Ishikawa (cell line): ENCODE data around the gene GRIA3.

ENCODE experiments used
- CEBPB ChIP-seq: IDR thresholded peaks from 2 replicates; pipeline ENCODE4 v1.6.1; 2012
- CREB1 ChIP-seq: IDR thresholded peaks from 2 replicates; pipeline ENCODE4 v1.6.1; 2012; ENCODE audit warnings: low read depth
- EGR1 ChIP-seq: IDR thresholded peaks from 2 replicates; pipeline ENCODE4 v1.6.1; 2012
- EP300 ChIP-seq: IDR thresholded peaks from 2 replicates; pipeline ENCODE4 v1.6.1; 2012; ENCODE audit warnings: borderline replicate concordance
- FOXM1 ChIP-seq: IDR thresholded peaks from 2 replicates; pipeline ENCODE4 v1.6.1; 2012; ENCODE audit warnings: low read depth, borderline replicate concordance
- MAX ChIP-seq: IDR thresholded peaks from 2 replicates; pipeline ENCODE4 v1.6.1; 2012
- NFIC ChIP-seq: IDR thresholded peaks from 2 replicates; pipeline ENCODE4 v1.6.1; 2012
- RAD21 ChIP-seq: IDR thresholded peaks from 2 replicates; pipeline ENCODE4 v1.6.1; 2012; ENCODE audit warnings: low read depth
- REST ChIP-seq: IDR thresholded peaks from 2 replicates; pipeline ENCODE4 v1.6.1; 2012; ENCODE audit warnings: low read depth, mild to moderate bottlenecking
- TAF1 ChIP-seq: IDR thresholded peaks from 2 replicates; pipeline ENCODE4 v1.6.1; 2012; ENCODE audit warnings: low read depth, mild to moderate bottlenecking
- TCF12 ChIP-seq: IDR thresholded peaks from 2 replicates; pipeline ENCODE4 v1.6.1; 2012; ENCODE audit warnings: low read depth
- TEAD4 ChIP-seq: IDR thresholded peaks from 2 replicates; pipeline ENCODE4 v1.6.1; 2012
- YY1 ChIP-seq: IDR thresholded peaks from 2 replicates; pipeline ENCODE4 v1.6.1; 2012; ENCODE audit warnings: low read depth
- ZBTB7A ChIP-seq: IDR thresholded peaks from 2 replicates; pipeline ENCODE4 v1.6.1; 2012; ENCODE audit warnings: low read depth
- TF ChIP-seq, protein P1 (sequence below): IDR thresholded peaks from 2 replicates; pipeline ENCODE4 v1.6.1; 2012

The GRIA3 gene

DNA sequence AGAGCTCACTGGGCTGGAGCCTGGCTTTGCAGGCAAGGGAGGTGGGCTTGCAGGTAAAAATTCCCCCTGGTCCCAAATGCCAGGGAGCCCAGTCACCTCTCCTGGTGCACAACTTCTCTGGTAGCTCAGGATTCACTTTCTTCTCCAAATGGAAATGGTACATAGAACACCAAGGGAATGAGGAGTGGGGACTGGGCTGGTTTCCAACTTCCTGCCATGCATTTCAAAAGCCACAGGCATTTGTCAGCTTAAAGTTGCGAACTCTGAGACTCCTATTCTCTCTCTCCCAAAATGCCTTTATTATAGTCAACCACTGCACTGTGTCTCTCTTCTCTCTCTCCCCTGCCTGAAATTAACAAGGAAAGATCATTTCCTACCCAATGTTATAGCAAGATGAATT, 177.3 kb downstream of the GRIA3 start:
- TF ChIP-seq REST, result no peak
- no peak for TF ChIP-seq CREB1
- TF ChIP-seq EGR1, result no peak
- no peak for TF ChIP-seq NFIC
- no peak for TF ChIP-seq EP300

DNA sequence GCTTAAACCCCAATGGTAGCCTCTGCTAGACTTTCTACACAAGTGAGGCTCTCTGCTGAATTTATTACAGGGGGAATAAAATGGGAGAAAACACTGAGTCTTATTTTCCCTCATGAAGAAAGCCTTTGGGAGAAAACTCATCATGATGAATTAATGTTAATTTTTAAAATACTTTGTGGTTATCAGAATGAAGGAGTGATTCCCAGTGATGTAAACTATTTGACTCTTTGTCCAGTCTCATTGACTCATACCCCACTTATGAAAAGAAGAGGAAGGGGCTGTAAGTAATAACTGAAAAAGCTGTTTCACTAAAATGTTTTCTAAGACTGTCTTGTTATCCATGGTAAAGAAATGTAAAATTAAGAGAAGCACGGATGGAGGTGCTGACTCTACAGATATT, 208.8 kb downstream of the GRIA3 start:
- no peak for TF ChIP-seq ZBTB7A
- no peak for TF ChIP-seq REST
- no peak for TF ChIP-seq TEAD4
- TF ChIP-seq EGR1, result no peak
- TF ChIP-seq, protein P1, sequence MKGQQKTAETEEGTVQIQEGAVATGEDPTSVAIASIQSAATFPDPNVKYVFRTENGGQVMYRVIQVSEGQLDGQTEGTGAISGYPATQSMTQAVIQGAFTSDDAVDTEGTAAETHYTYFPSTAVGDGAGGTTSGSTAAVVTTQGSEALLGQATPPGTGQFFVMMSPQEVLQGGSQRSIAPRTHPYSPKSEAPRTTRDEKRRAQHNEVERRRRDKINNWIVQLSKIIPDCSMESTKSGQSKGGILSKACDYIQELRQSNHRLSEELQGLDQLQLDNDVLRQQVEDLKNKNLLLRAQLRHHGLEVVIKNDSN, result no peak
- TF ChIP-seq TCF12, result no peak
- TF ChIP-seq CEBPB, result no peak
- TF ChIP-seq EP300, result no peak
- no peak for TF ChIP-seq FOXM1
- no peak for TF ChIP-seq TAF1
- TF ChIP-seq CREB1, result no peak
- TF ChIP-seq RAD21, result no peak
- no peak for TF ChIP-seq NFIC
- no peak for TF ChIP-seq MAX
- TF ChIP-seq YY1, result no peak

DNA sequence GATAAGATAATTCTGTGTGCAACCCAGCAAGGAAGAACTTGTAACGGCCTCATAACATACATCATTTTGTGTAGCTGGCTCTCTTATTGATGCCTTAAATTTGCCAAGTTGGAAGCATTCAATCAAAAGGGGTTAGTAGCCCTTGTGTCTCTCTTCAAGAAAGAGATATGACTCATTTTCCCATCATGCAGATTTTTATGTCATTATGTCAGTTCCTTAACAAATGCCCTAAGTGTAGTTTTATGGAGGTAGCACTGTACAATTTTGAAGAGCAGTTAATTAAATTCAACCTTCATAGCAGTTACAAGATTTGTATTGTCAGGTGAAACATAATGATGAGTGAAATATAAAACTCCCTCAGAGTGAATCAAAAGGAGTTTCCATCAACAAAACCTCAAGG, 215.6 kb downstream of the GRIA3 start:
- TF ChIP-seq CREB1, result no peak
- TF ChIP-seq TCF12, result no peak
- TF ChIP-seq REST, result no peak
- no peak for TF ChIP-seq NFIC
- TF ChIP-seq EGR1, result no peak

- TF ChIP-seq MAX, result no peak
- no peak for TF ChIP-seq TCF12
Observed at GRCh38 chrX:123405231-123405630, 221.2 kb downstream of the GRIA3 start.

- no peak for TF ChIP-seq TCF12
- TF ChIP-seq NFIC, result no peak
- TF ChIP-seq, protein P1, result no peak
- no peak for TF ChIP-seq MAX
- no peak for TF ChIP-seq FOXM1
- TF ChIP-seq EP300, result no peak
- TF ChIP-seq RAD21, result no peak
- TF ChIP-seq CREB1, result no peak
- no peak for TF ChIP-seq TAF1
- no peak for TF ChIP-seq TEAD4
Observed at GRCh38 chrX:123408821-123409737, 225.0 kb downstream of the GRIA3 start.
